Measurements from ENCODE around the gene EP300.
A peak's percentile ranks its signal among the peaks of the same experiment; 100 is the strongest.
"Not testable (repeated sequence)": the region's sequence is repeated elsewhere in the genome, so short reads cannot be mapped to it uniquely, and the experiment has no call there.

The EP300 gene

GRCh38 chr22:41169157-41169556, 76.8 kb downstream of the EP300 start:
- no peak for DNase-seq

- no peak for DNase-seq
Measured at GRCh38 chr22:41171996-41172395, 79.6 kb downstream of the EP300 start.

GRCh38 chr22:41175546-41175945, 83.2 kb downstream of the EP300 start:
- no peak for DNase-seq

- DNase-seq = no peak
Measured at GRCh38 chr22:41177040-41177621, 84.7 kb downstream of the EP300 start.

- no peak for DNase-seq
Measured at GRCh38 chr22:41177622-41178424, 85.4 kb downstream of the EP300 start.

- DNase-seq = no peak
Measured at GRCh38 chr22:41178425-41178975, 86.1 kb downstream of the EP300 start.

GRCh38 chr22:41180362-41180761, 88.0 kb downstream of the EP300 start:
- DNase-seq = not testable (repeated sequence)

GRCh38 chr22:41180926-41181325, 88.5 kb downstream of the EP300 start:
- DNase-seq = no peak

GRCh38 chr22:41181349-41182241, 89.2 kb downstream of the EP300 start:
- peak; percentile 6 for DNase-seq

GRCh38 chr22:41184679-41185078, 92.3 kb downstream of the EP300 start:
- DNase-seq = no peak

GRCh38 chr22:41191467-41191866, 99.1 kb downstream of the EP300 start:
- no peak for DNase-seq

- DNase-seq = no peak
Measured at GRCh38 chr22:41193829-41194228, 101.4 kb downstream of the EP300 start.

GRCh38 chr22:41197038-41197972, 104.9 kb downstream of the EP300 start:
- DNase-seq = peak; percentile 64

- peak; percentile 38 for DNase-seq
Measured at GRCh38 chr22:41198027-41198580, 105.7 kb downstream of the EP300 start.

- no peak for DNase-seq
Measured at GRCh38 chr22:41201141-41201540, 108.7 kb downstream of the EP300 start.

GRCh38 chr22:41203118-41203517, 110.7 kb downstream of the EP300 start:
- DNase-seq = no peak

GRCh38 chr22:41204066-41204465, 111.7 kb downstream of the EP300 start:
- no peak for DNase-seq

- peak; percentile 97 for DNase-seq
Measured at GRCh38 chr22:41204992-41205900, 112.9 kb downstream of the EP300 start, which contains the start of gene L3MBTL2. Gene L3MBTL2 (plus strand): TSS chr22:41205312. CDS start chr22:41205363, 51 bp downstream.

GRCh38 chr22:41206719-41207118, 114.3 kb downstream of the EP300 start:
- no peak for DNase-seq

GRCh38 chr22:41215409-41215808, 123.0 kb downstream of the EP300 start:
- DNase-seq = no peak
